IgD-negative memory B cell (primary cell): ENCODE results near the gene SPZ1. TPM values are rescaled to one million over a fixed set of nuclear protein-coding genes. Genes with fewer than 3 reads are reported as not detected.

ENCODE experiments used
- H3K27ac Mint-ChIP-seq, 3 donors: one replicate each; pipeline ENCODE4 v1.8.0; 2020 to 2022; ENCODE audit warnings: mild to moderate bottlenecking in 3 of 3, mixed read lengths in 3 of 3, moderate library complexity in 1 of 3
- H3K27me3 Mint-ChIP-seq: one replicate; pipeline ENCODE4 v1.8.0; 2021; ENCODE audit warnings: mixed read lengths
- H3K36me3 Mint-ChIP-seq: one replicate; pipeline ENCODE4 v1.8.0; 2020; ENCODE audit warnings: mild to moderate bottlenecking, mixed read lengths
- H3K4me1 Mint-ChIP-seq, 3 donors: one replicate each; pipeline ENCODE4 v1.8.0; 2020 to 2022; ENCODE audit warnings: mixed read lengths in 3 of 3, mild to moderate bottlenecking in 1 of 3
- H3K4me3 Mint-ChIP-seq, 4 donors: one replicate each; pipeline ENCODE4 v1.8.0; 2020 to 2022; ENCODE audit warnings: mild to moderate bottlenecking in 4 of 4, mixed read lengths in 4 of 4, moderate library complexity in 3 of 4
- H3K9me3 Mint-ChIP-seq, 3 donors: one replicate each; pipeline ENCODE4 v1.8.0; 2020 to 2021; ENCODE audit warnings: mixed read lengths in 3 of 3, mild to moderate bottlenecking in 1 of 3
- polyA plus RNA-seq: library from polyadenylated mRNA; unstranded; fragments of 300-500 nt; fragmentation: Illumina TruSeq; gene quantifications from one replicate; pipeline ENCODE4 v1.2.3, GENCODE V29; 2021

SPZ1 gene
- polyA plus RNA-seq, 1 donor from 2014 or later = not detected

- no peaks in the 10 kb centered on the region for H3K36me3 Mint-ChIP-seq
- H3K27ac Mint-ChIP-seq = no peak overlapping the region
- no peak overlapping the region for H3K4me3 Mint-ChIP-seq
- no peaks in the 10 kb centered on the region for H3K4me1 Mint-ChIP-seq
- peaks cover 2% of the 10 kb centered on the region for H3K27me3 Mint-ChIP-seq
- H3K9me3 Mint-ChIP-seq = no peaks in the 10 kb centered on the region
Observed at GRCh38 chr5:80357671-80358070, 37.9 kb downstream of the SPZ1 start.

- Mint-ChIP-seq H3K4me1 (peaks cover 0 to 3% (median 2%) of the 10 kb centered on the region in 3 donors), H3K9me3 (no peaks in the 10 kb centered on the region), H3K4me3 (no peak overlapping the region), H3K36me3 (no peaks in the 10 kb centered on the region), H3K27ac (no peak overlapping the region), H3K27me3 (no peaks in the 10 kb centered on the region)
Observed at GRCh38 chr5:80360914-80361444, 41.2 kb downstream of the SPZ1 start.

GRCh38 chr5:80364892-80365291 is 45.1 kb downstream of the SPZ1 start:
- H3K4me1 Mint-ChIP-seq = peaks cover 0 to 3% (median 2%) of the 10 kb centered on the region in 3 donors
- no peak overlapping the region for H3K4me3 Mint-ChIP-seq
- no peaks in the 10 kb centered on the region for H3K9me3 Mint-ChIP-seq
- H3K36me3 Mint-ChIP-seq = no peaks in the 10 kb centered on the region
- H3K27ac Mint-ChIP-seq = no peak overlapping the region
- no peaks in the 10 kb centered on the region for H3K27me3 Mint-ChIP-seq

- H3K4me3 Mint-ChIP-seq = no peak overlapping the region
- H3K36me3 Mint-ChIP-seq = peaks cover 3% of the 10 kb centered on the region
- no peak overlapping the region for H3K27ac Mint-ChIP-seq
- peaks cover 8% of the 10 kb centered on the region for H3K27me3 Mint-ChIP-seq
- peaks cover 2 to 6% (median 4%) of the 10 kb centered on the region in 3 donors for H3K9me3 Mint-ChIP-seq
- peaks cover 0 to 3% (median 2%) of the 10 kb centered on the region in 3 donors for H3K4me1 Mint-ChIP-seq
Observed at GRCh38 chr5:80368661-80369480, 49.1 kb downstream of the SPZ1 start.

GRCh38 chr5:80369521-80369920 is 49.7 kb downstream of the SPZ1 start:
- peaks cover 0 to 3% (median 2%) of the 10 kb centered on the region in 3 donors for H3K4me1 Mint-ChIP-seq
- H3K27ac Mint-ChIP-seq = no peak overlapping the region
- peaks cover 8% of the 10 kb centered on the region for H3K27me3 Mint-ChIP-seq
- H3K9me3 Mint-ChIP-seq = peaks cover 2 to 7% (median 4%) of the 10 kb centered on the region in 3 donors
- peaks cover 3% of the 10 kb centered on the region for H3K36me3 Mint-ChIP-seq
- no peak overlapping the region for H3K4me3 Mint-ChIP-seq

GRCh38 chr5:80370390-80370789 is 50.6 kb downstream of the SPZ1 start:
- H3K36me3 Mint-ChIP-seq = peaks cover 3% of the 10 kb centered on the region
- peaks cover 2 to 7% (median 4%) of the 10 kb centered on the region in 3 donors for H3K9me3 Mint-ChIP-seq
- no peak overlapping the region for H3K4me3 Mint-ChIP-seq
- H3K4me1 Mint-ChIP-seq = peaks cover 0 to 3% (median 2%) of the 10 kb centered on the region in 3 donors
- no peak overlapping the region for H3K27ac Mint-ChIP-seq
- peaks cover 8% of the 10 kb centered on the region for H3K27me3 Mint-ChIP-seq

Other genes starting within 250 kb of the SPZ1 start
- gene SERINC5, start 64.0 kb upstream of the SPZ1 start, polyA plus RNA-seq = 2.0 TPM
- 7.7 TPM for gene ZFYVE16, start 88.1 kb downstream of the SPZ1 start, polyA plus RNA-seq
- not detected for gene FAM151B, start 168.1 kb downstream of the SPZ1 start, polyA plus RNA-seq